SK-N-MC (cell line): ENCODE data around the gene PAK5.

Experiments used
- EZH2 ChIP-seq: fragments of 200-600 bp; sonication (generic); IDR thresholded peaks from one replicate; pipeline ENCODE4 v1.6.1; 2017; ENCODE audit warnings: antibody characterized with exemption
- POLR2AphosphoS5 ChIP-seq: IDR thresholded peaks from 2 replicates; pipeline ENCODE4 v1.6.1; 2012; ENCODE audit warnings: mild to moderate bottlenecking, low read depth, low read length, borderline replicate concordance

DNA sequence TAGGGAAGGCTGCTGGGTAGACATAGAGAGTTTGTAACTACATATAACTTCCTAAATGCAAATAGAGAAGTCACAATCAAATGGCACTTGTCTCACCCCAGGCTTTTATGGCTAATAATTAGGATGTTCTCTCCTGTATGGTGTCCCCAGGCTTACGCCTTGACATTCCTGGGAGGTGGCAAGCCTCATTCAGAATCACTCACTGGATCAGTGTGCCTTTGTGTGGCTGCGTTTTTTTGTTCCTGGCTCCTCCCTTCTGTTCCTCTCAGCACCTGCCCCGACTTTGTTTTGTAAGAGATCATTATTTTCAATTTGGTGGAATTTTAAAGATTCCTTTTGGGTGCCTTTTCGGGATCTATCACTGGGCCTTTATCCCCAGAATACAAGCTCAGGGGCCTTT, 318.8 kb downstream of the PAK5 start:
- TF ChIP-seq EZH2 (no peak), POLR2AphosphoS5 (no peak)
